Panc1 (cell line): ENCODE results near the gene ARHGEF38. TPM values are rescaled to one million over a fixed set of nuclear protein-coding genes. Genes with fewer than 3 reads are reported as not detected.

ENCODE experiments used
- ATAC-seq: fragments of 200-7000 bp; cut with Tn5 transposase; 2 replicates; pipeline ENCODE4 v1.9.1; 2020; ENCODE audit warnings: mild to moderate bottlenecking, moderate library complexity
- BruUV-seq: library from RNA; stranded (reverse); fragments of 400-500 nt; replicated peaks from 2 replicates; lab custom pipeline; 2021; lab: Mats Ljungman, UMichigan
- CTCF ChIA-PET: fragments of 300-600 bp; sonication (Branson Sonifier 250); formaldehyde crosslinking; loops from one replicate; lab custom pipeline; 2022; ENCODE audit warnings: antibody characterized with exemption; lab: Charles Lee
- POLR2A ChIA-PET: fragments of 300-600 bp; sonication (Branson Sonifier 250); formaldehyde crosslinking; loops from one replicate; lab custom pipeline; 2022; ENCODE audit warnings: antibody characterized with exemption; lab: Charles Lee
- DNase-seq: peaks from one replicate; pipeline ENCODE4 v3.0.0-alpha.2; 2010; ENCODE audit warnings: low read depth, low spot score
- H3K27ac ChIP-seq: 2 replicates; pipeline ENCODE4 v1.5.1; 2011; ENCODE audit warnings: mild to moderate bottlenecking, low read length, inconsistent platforms
- H3K27me3 ChIP-seq: fragments of 200-500 bp; sonication (Bioruptor generic); 2 replicates; pipeline ENCODE4 v1.6.0; 2014; ENCODE audit warnings: low read length, inconsistent platforms; ENCODE audit not compliant: control insufficient read depth, insufficient read depth
- H3K36me3 ChIP-seq: fragments of 200-500 bp; sonication (Bioruptor generic); 2 replicates; pipeline ENCODE4 v1.5.1; 2014; ENCODE audit warnings: inconsistent platforms, mild to moderate bottlenecking, low read length, moderate library complexity; ENCODE audit not compliant: control insufficient read depth, insufficient read depth
- H3K4me1 ChIP-seq: 2 replicates; pipeline ENCODE4 v1.5.1; 2011; ENCODE audit warnings: inconsistent platforms, mild to moderate bottlenecking, low read length, moderate library complexity; ENCODE audit not compliant: control insufficient read depth, insufficient read depth
- H3K4me3 ChIP-seq, 2 experiments: 2 replicates each; pipeline ENCODE4 v1.5.1; 2011 to 2012; ENCODE audit warnings: low read depth in 2 of 2, low read length in 2 of 2, mild to moderate bottlenecking in 2 of 2, inconsistent platforms in 1 of 2, moderate library complexity in 1 of 2
- H3K9me3 ChIP-seq: fragments of 200-500 bp; sonication (Bioruptor generic); 2 replicates; pipeline ENCODE4 v1.5.1; 2014; ENCODE audit warnings: low read depth, mild to moderate bottlenecking, inconsistent platforms, low read length, moderate library complexity; ENCODE audit not compliant: control insufficient read depth, insufficient read depth
- CTCF ChIP-seq: fragments of 450-650 bp; IDR thresholded peaks from 2 replicates; pipeline ENCODE4 v1.5.1; 2017; ENCODE audit warnings: mild to moderate bottlenecking
- POLR2AphosphoS5 ChIP-seq: IDR thresholded peaks from 2 replicates; pipeline ENCODE4 v1.6.1; 2012; ENCODE audit warnings: mild to moderate bottlenecking, low read depth, low read length, moderate library complexity
- REST ChIP-seq, 2 experiments: IDR thresholded peaks; 2 replicates each; pipeline ENCODE4 v1.6.1; 2011 to 2012; ENCODE audit warnings: low read depth in 2 of 2, control low read depth in 1 of 2, low read length in 1 of 2, mild to moderate bottlenecking in 1 of 2, moderate library complexity in 1 of 2; ENCODE audit not compliant: insufficient read depth in 1 of 2
- SIN3A ChIP-seq: IDR thresholded peaks from 2 replicates; pipeline ENCODE4 v1.6.1; 2012; ENCODE audit warnings: low read depth, mild to moderate bottlenecking, low read length, moderate library complexity, borderline replicate concordance; ENCODE audit not compliant: insufficient read depth
- TCF7L2 ChIP-seq: IDR thresholded peaks from 2 replicates; pipeline ENCODE4 v1.6.1; 2011; ENCODE audit warnings: mild to moderate bottlenecking, low read depth, low read length, inconsistent platforms
- in situ Hi-C: cut with HindIII; loops from 2 replicates; pipeline ENCODE4 v1.10.0; 2016; ENCODE audit warnings: low sequenced_read_pairs, low pct_unique_long_range_greater_than_20kb
- intact Hi-C: fragments of 100-400 bp; cut with micrococcal nuclease; formaldehyde crosslinking; loops from one replicate; pipeline ENCODE4 v1.10.0; 2022; ENCODE audit not compliant: unreplicated experiment
- total RNA-seq: library from RNA; stranded (reverse); gene quantifications from one replicate; pipeline ENCODE4 v1.2.1, GENCODE V29; 2021; ENCODE audit not compliant: unreplicated experiment

Gene ARHGEF38
- total RNA-seq, 1 experiment from 2014 or later = not detected

- no peaks in the 10 kb centered on the region for H3K27me3 ChIP-seq
- CTCF ChIA-PET = no interaction called here
- H3K27ac ChIP-seq = no peak overlapping the region
- no peak for TF ChIP-seq REST (IDR thresholded peaks at IDR 0.05; ENCODE audit: insufficient read depth in 1 of 2, low read depth in 2 of 2, low read length in 1 of 2)
- TF ChIP-seq SIN3A = no peak
- no peak for TF ChIP-seq TCF7L2
- TF ChIP-seq CTCF = no peak
- no peak for TF ChIP-seq POLR2AphosphoS5
- no peaks in the 10 kb centered on the region for H3K4me1 ChIP-seq
- BruUV-seq = no TSS peak
- POLR2A ChIA-PET = no interaction called here
- DNase-seq = no peak
- intact Hi-C loops = no loop called here
- no peaks in the 10 kb centered on the region; the same call in 1 of the 2 replicates for H3K36me3 ChIP-seq
- no peak overlapping the region for H3K4me3 ChIP-seq
- no peaks in the 10 kb centered on the region for H3K9me3 ChIP-seq
- ATAC-seq = no peak
- in situ Hi-C loops = no loop called here
Observed at GRCh38 chr4:105679186-105679585, 126.8 kb downstream of the ARHGEF38 start.

- POLR2A ChIA-PET = no interaction called here
- Histone ChIP-seq H3K27ac (no peak overlapping the region), H3K27me3 (no peaks in the 10 kb centered on the region), H3K36me3 (peaks cover 6% of the 10 kb centered on the region; the same call in 1 of the 2 replicates), H3K4me1 (no peaks in the 10 kb centered on the region), H3K4me3 (no peak overlapping the region), H3K9me3 (no peaks in the 10 kb centered on the region)
- CTCF ChIA-PET = no interaction called here
- TF ChIP-seq POLR2AphosphoS5 (no peak), REST (IDR thresholded peaks at IDR 0.05; ENCODE audit: insufficient read depth in 1 of 2, low read depth in 2 of 2, low read length in 1 of 2) (no peak), TCF7L2 (no peak), CTCF (no peak)
- DNase-seq = no peak
- intact Hi-C loops (no loop called here), in situ Hi-C loops (no loop called here)
- BruUV-seq = no TSS peak
- no peak for ATAC-seq
Observed at GRCh38 chr4:105683038-105683437, 130.6 kb downstream of the ARHGEF38 start.
